HG03354 (cell line): Measurements from ENCODE around the gene DGAT2.

Source experiments
- ATAC-seq: cut with Tn5 transposase; IDR thresholded peaks from one replicate; pipeline ENCODE4 v1.9.1; 2021; ENCODE audit warnings: mild to moderate bottlenecking; ENCODE audit not compliant: unreplicated experiment, poor library complexity, severe bottlenecking

The DGAT2 gene

DNA sequence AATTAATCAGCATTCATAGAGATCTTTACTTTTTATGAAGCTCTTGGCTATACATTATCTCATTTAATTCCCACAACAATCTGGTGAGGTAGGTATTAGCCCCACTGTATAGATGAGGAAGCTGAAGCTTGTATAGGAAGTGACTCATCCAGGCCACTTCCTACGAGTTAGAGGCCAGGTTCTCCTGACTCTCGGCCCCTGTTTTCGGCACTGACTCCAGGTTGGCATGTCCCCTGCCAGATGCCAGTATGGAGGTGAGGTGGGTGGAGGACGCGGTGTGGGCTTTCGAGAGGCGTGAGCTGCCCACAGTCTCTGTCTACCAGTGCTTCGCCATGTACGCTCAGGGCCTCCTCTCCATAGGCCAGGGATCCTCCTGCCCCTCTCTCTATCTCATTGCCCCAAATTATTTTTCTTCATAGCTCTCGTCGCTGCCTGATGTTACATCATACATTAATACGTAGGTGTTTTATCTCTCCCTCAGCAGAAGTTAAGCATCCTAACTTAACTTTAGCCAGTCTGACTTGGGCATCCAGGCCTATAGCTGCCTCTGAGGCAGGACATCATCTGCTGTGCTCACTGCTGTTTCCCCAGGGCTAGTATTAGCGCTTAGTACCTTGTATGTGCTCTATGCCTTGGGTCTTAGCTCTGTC lies 9.0 kb downstream of the DGAT2 start:
- ATAC-seq, result no peak

DNA sequence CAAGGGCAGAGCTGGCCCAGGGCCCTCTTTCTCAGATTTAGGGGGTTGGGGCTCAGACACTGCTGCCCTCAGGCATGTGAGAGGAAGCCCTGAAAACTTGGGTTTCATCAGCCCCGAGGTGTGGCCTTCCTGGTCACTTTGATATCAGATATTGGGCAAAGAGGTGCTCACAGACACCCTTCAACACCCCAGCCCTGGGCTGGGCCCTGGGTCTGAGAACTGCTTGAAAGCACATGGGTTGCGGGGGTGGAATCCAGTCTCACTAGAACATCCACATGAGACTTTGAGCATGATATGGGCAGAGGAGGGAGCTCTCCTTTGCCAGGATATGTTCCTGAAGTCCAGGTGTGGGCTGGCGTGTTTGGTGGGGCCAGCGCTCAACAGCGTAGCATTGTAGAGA lies 10.4 kb downstream of the DGAT2 start:
- ATAC-seq, result no peak

DNA sequence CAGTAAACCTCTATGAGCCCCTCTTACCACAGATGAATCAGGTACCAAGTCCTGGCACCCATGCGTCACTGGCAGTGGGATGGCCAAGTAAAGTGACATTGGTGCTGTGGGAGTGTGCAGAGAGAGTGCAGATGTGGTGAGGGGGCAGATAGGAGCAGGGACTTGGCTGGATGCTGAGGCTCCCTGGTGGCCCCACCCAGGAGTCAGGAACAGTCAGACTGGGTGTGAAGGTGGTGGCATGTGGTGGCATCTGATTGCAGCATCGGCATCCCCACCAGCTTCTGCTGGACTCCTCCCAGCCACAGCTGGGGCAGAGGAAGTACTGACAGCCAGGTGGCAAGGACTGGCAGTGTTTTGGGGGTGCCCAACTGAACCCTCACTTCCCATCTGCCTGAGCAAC lies 11.4 kb downstream of the DGAT2 start:
- no peak for ATAC-seq

DNA sequence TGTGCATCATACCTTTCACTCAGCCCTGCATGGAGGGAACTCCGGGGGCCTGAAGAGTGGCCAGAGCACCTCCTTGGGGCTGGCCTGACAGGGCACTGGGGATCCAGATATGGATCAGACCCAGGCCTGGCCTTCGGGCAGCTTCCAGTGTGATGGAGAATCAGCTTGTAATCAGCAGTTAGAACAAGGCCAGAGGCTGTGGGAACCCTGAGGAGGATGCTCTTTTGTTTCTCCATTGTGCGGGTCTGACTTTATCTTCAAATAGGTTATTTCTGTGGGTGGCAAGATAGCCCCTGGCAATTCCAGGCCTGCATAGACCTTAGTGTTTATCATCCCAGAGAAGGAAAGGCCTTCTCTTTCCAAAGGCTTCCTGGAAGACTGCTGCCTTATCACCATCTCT lies 12.3 kb downstream of the DGAT2 start:
- no peak for ATAC-seq

DNA sequence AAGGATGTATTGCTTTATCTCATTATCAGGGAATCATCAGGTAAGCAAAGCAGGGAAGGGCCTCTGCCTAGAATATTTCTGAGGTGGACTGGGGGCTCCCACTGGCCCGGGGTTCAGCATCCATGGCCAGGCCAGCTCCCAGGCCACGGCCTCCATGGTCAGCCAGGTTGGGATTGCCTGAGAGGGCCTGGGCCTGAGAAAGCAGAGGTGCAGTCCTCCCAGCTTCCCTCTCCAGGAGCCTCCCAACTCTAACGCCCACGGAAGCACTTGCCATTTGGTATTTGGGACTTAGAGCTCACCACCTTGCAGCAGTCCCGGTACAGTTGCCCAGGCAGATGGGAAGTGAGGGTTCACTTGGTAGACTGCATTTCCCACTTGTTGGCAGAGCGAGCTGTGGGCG lies 12.7 kb downstream of the DGAT2 start:
- ATAC-seq, result no peak

DNA sequence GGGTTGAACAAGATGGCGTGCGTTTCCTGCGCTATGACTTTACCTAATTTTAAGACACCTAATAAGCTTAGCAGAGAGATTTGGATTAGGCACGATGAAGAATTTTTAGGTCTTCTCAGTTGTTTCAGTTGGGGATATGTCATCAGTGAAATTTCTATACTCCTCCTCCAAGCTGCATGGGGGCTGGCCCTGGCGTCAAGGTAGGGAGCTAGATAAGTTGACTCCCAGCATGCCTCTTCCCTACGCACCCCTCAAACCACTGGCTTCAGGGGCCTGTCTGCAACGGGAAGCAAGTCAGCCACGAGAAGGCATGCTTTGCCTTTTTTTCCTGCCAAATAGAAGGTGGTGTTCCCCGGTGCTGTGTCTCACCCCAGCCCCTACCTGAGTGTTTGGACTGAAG lies 13.3 kb downstream of the DGAT2 start:
- no peak for ATAC-seq

DNA sequence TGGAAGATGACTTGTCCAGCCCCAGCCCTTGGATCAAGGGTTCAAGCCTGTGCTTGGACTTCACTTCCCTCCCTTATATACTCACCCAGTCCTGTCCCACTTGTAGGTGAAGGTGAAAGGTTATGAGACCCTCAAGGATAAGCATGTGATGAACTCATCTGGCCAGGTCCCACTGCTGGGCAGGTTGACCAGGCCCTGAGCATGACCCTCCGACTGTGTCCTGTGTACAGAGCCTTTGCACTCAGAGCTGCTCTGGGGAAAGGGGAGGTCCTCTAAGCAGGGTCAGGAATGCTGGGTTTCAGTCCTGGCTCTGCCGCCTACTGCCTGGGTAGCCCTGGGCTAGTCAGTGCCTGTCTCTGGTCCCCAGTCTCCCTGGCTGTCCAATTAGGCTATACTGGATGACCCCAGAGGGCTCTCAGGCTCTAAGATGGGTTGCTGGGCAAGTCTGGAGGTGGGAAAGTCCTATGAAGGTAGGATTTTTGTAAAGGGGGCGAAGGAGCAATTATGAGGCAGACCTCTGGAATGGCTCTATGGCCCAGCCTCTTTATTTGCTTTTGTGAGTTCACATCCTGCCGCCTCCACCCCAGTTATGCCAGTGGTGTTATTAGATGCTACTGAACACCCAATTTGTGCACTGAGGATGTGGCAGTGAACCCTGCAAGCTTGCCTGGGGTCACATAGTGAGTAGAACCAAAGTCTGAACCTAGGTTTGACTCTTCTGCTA lies 14.1 kb downstream of the DGAT2 start:
- ATAC-seq, result no peak

DNA sequence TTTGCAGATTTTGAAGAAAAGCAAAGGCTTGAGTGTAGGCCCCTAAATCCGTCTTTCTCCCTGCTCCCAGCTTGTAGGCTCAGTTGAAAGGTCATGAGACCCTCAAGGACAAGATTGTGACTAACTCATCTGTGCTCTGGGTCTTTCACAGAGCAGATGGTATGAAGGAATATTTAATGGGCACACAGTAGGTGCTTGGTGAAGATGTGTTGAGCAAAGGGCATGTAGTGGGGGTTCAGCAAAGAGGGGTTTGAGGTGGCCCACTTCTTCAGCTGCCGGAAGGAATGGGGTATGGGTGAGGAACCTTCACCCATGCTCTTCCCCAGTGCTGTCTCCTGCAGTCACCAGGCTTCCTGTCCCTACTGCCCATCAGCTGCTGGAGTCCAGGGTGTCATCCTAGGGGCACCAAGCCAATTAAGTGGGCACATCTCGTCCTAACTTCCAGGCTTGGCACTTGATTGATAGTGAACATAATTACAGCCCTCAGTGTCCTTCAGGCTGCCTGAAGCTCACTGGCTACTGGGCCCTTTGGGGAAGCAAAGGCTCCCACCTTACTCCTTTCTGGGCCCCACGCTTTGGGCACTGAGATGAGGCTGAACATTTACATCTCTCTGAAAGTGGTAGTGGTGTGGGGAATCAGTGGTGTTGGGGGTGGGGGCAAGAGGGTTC lies 15.0 kb downstream of the DGAT2 start:
- ATAC-seq, result no peak

DNA sequence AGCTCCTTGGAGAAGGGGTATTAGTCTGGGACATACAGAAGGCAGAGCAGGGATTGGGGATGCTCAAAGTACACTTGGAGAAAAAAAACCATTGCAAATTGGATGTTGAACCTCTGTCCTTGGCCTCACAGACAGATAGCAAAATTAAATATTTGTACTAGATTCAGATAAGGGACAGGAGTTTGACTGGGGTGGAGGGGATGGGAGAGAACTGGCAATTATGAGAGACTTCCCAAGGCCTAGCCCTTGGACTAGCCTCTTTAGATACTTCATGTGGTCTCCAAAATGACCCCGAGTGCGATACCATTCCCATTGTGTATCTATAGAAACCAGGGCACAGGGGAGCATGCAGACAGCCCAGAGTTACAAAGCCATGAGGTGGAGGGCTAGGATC lies 15.5 kb downstream of the DGAT2 start:
- no peak for ATAC-seq

DNA sequence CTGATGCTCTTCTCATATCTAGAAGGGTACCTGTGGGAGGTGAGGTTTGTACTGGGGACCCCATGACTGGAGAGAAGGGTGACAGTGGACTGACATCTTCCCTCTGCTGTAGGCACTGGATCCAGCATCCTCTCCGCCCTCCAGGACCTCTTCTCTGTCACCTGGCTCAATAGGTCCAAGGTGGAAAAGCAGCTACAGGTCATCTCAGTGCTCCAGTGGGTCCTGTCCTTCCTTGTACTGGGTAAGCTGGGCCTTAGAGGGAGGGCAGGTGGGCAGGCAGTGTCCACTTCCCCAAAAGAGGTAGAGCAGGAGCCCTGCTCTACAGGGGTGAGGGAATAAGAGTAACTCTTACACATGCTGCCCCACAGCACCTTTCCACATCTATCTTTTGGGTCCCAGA lies 15.9 kb downstream of the DGAT2 start:
- no peak for ATAC-seq

DNA sequence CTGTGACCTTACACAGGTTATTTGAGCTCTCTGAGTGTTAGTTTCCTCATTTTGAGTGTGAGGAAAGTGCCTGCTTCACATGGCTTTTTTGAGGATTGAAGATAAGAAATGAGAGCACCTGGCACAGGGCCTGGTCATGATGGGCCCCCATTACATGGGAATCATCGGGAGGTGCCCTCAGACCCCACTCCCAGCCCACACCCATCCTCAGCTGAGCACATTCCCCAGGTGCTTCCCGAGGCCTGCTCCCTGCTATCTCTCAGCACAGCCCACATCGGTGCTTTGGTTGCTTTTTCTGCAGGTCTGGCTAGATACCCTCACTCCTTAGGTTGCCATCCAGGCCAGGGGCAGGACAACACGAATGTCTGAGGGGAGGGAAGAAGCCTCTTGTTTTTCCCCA lies 16.6 kb downstream of the DGAT2 start:
- no peak for ATAC-seq

DNA sequence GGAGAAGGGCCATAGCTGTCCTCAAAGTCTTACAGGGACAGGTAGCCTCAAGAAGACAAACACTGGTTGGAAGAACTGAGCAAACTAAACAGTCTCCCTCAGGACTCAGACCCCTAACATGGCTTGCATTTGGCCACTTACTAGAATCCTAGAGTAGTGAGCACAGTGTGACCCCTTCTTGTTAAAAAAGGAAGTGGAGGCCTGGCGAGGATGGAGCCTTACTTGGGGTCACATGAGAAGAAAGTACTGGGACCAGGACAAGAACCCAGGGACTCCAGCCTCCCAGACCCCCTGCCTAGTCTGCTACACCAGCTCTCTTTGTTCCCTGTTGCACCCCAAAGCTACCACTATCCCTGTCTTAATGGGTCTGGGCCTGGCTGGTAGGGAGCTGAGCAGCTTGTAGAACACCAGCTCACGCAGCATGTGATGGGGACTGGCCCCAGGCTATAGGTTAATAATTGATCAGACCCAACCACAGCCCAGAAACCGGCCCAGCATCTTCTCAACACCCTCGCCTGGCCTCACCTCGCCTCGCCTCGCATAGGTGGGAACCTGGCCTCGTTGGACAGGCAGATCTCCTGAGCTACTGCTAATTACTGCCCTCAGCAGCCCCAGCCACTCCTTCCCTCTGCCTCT lies 17.6 kb downstream of the DGAT2 start:
- peak; percentile 85 for ATAC-seq

DNA sequence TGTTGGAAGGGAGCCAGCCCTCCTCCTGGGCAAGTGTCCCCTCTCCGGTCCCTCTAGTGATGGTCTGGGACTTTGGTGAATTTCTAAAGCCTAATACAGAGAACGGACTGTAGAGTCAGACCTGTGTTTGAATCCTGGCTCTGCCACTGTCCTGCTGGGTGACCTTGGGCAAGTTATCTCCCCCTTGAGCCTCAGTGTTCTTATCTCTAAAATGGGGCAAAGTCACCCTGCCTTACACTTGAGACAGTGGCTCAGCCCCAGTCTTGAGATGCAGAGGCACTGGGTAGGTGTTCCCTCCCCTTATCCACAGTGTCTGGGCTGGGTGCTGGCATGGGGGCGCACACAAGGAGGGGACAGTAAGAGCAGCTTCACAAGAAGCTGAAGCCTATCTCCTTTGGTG lies 20.9 kb downstream of the DGAT2 start:
- no peak for ATAC-seq

DNA sequence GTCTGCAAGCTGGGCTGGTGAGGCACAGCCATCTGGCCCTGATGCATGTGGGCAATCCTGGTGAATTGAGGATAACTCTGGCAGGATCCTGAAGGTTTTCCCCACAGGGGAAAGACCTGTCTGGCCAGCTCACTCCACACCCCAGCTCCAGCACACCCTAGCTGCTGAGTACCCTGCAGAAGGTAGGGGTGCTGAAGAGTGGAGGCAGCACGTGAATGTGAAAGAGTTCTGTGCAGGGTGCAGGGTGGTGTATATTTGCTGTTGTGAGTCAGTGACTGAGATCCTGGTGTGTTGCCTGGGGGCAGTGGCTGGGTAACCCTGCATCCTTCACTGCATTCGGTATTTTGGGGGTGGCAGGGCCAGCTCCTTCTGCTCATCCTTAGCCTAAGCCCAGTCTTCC lies 22.4 kb downstream of the DGAT2 start:
- no peak for ATAC-seq

DNA sequence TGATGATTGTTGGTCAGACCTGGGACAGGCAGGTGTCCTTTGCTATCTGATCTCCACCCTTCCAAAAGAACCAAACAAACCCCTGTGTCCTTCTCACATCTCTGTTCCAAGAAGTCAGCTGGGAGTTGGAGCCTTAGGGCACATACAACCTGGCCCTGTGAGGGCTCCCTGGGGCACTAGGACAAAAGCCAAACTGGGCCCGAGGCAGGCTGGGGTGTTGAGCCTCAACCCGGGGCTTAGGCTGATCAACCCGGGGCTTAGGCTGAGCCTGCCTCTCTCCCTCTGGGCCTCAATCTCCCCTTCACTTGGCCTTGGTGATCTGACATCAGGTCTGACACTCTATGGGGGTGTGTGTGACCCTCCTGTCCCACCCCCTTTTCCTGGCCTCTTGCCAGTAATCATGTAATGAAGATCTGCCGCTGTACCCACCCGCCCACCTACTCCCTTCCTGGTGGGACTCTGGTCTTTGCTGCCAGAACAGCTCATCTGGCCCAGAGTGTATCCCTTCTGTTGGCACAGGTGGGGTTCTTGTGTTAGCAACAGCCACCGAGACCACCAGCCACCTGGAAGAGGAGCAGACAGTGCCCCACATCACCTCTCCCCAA lies 23.7 kb downstream of the DGAT2 start:
- ATAC-seq, result no peak

DNA sequence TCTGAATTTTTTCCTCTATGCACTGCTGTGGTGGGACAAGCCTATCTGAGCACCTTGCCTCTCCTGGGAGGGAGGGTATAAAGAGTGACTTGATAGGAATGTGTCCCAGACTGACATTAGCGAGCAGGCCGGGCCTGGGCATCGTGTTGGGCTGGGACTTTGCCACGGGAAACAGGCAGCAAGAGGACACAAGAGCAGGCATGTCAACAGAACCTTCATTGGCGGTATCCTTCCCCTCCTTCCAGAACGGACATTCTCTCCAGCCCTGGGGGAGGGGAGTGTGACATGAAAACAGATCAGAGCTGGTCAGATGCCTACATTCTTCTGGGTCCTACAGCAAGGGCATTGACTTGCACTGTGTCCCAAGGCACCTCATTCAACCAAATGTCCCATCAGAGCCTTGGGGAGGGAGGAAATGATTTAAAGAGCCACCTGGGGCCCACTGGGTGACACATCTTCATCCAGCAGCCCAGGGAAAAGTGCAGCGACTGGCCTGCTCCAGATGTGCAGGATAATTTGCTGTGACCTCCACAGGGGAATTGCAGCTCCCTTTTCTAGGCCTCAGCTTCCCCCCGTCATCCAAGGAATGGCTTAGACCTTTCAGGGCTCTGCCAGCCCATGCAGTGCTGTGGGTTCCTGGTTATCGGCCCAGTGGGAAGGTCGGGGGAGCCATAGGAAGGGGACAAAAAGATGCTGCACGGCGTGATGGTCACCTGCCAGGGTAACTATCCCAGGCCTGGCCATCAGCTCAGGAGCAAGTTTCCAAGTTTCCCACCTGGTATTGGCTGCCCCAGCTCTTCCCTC lies 24.6 kb downstream of the DGAT2 start:
- no peak for ATAC-seq

DNA sequence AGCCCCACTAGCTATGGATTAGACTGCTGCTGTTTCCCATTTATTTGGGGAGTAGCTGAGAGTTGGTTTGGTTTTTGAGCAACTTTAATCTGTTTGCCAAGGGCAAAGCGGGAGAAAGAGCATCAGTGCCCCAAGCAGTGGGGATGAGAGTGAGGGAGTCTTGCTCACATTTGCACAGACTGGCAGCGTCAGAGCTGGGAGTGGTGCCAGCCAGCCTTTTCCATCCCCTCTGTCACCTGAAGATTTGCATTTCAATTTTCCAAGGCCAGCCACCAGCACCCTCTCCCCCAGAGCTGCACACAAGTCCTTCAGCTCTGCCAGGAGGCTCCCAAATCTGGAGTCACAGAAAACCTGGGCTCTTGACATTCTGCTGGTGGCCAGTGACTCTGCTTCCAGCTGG lies 25.4 kb downstream of the DGAT2 start:
- ATAC-seq, result no peak

DNA sequence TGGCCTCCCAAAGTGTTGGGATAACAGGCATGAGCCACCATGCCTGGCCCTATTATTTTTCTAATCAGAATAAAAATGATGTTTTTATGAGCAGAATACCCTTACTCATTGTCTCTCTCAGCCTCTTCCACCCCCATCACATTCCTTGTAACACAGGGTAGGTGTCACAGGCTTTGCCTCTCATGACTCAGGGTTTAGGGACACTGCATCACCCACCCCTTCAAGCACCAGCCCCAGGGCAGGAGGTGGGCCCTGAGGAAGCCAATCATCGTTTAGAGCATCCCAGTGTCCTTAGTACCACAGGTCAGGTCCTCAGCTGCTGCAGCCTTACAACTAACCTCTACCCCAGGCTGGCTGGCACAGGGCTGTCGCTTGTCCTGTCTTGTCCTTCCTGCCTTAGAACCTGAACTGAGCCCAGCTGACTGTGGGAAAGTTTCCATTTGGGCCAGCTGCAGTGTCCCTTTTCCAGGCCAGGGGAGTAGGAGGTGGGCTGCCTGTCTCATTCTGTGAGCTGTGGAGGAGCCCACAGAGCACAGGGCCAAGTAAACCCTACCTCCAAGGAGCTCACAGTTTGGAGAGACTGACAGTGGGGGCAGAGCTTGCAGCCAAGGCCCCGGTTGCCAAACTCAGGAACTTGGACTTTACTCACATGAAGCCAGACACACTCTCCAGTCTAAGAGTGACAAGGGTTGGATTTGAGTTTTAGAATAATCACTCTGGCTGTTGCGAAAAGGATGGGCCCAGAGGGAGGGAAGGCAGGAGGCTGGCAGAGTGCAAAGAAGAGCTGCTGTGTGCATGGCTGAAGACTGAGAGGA lies 26.9 kb downstream of the DGAT2 start:
- no peak for ATAC-seq

DNA sequence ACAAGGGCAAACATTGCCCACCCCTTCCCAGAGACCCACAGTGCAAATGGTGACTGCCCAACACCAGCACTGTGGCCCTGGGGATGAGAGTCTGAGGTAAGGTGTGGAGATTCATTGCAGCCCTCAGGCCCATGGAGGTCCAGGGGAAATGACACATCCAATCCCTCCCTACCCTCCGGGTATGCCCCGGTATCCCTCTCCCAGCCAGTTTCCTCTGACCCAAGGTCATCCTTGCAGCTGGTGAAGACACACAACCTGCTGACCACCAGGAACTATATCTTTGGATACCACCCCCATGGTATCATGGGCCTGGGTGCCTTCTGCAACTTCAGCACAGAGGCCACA lies 27.5 kb downstream of the DGAT2 start:
- ATAC-seq, result no peak
